Heart left ventricle (tissue), 16 donors: ENCODE measurements around the gene SHLD1. TPM values are rescaled to one million over a fixed set of nuclear protein-coding genes. Genes with fewer than 3 reads are reported as not detected.

ENCODE experiments used
- ATAC-seq, 4 donors: fragments of 200-7000 bp; cut with Tn5 transposase; one replicate each; pipeline ENCODE4 v1.9.1; 2020 to 2022; ENCODE audit warnings: moderate library complexity in 4 of 4, mild to moderate bottlenecking in 3 of 4, moderate number of reproducible peaks in 1 of 4
- DNase-seq, 5 donors: peaks; one replicate each; pipeline ENCODE4 v3.0.0-alpha.2; 2020
- H3K27ac ChIP-seq, 12 donors: fragments of 200-600 bp; sonication (generic) in 4 of 12; one replicate each; pipeline versions ENCODE4 v1.5.0 to v1.8.0; 2016 to 2022; ENCODE audit warnings: mild to moderate bottlenecking in 2 of 12
- H3K27me3 ChIP-seq, 9 donors: fragments of 200-600 bp; sonication (generic) in 2 of 9; one replicate each; pipeline versions ENCODE4 v1.5.1 to v1.8.0; 2016 to 2022; ENCODE audit warnings: mild to moderate bottlenecking in 3 of 9
- H3K36me3 ChIP-seq, 9 donors: fragments of 200-600 bp; sonication (generic) in 2 of 9; one replicate each; pipeline versions ENCODE4 v1.5.0 to v1.8.0; 2018 to 2022; ENCODE audit warnings: mild to moderate bottlenecking in 2 of 9
- H3K4me1 ChIP-seq, 12 donors: fragments of 200-600 bp; sonication (generic) in 4 of 12; one replicate each; pipeline versions ENCODE4 v1.5.0 to v1.8.0; 2016 to 2022; ENCODE audit warnings: mild to moderate bottlenecking in 3 of 12
- H3K4me3 ChIP-seq, 12 donors: fragments of 200-600 bp; sonication (generic) in 4 of 12; one replicate each; pipeline versions ENCODE4 v1.5.0 to v1.8.0; 2017 to 2022; ENCODE audit warnings: mild to moderate bottlenecking in 9 of 12, moderate library complexity in 4 of 12
- H3K9me3 ChIP-seq, 12 donors: fragments of 200-600 bp; sonication (generic) in 4 of 12; one replicate each; pipeline versions ENCODE4 v1.5.0 to v1.8.0; 2016 to 2022; ENCODE audit warnings: mild to moderate bottlenecking in 1 of 12
- CTCF ChIP-seq, 12 donors: fragments of 200-600 bp; sonication (generic) in 4 of 12; IDR thresholded peaks; one replicate each; pipeline versions ENCODE4 v1.5.0 to v1.8.0; 2018 to 2022; ENCODE audit warnings: antibody characterized with exemption in 12 of 12, mild to moderate bottlenecking in 5 of 12
- POLR2A ChIP-seq, 2 donors: fragments of 450-650 bp; IDR thresholded peaks; one replicate each; pipeline ENCODE4 v1.6.1; 2017; ENCODE audit warnings: antibody characterized with exemption in 2 of 2, mild to moderate bottlenecking in 2 of 2, moderate library complexity in 2 of 2
- WGBS, 4 donors: extraction: QIAGEN DNeasy Blood & Tissue Kit in 2 of 4; methylation state at CpG; one replicate each; pipeline versions ENCODE4 v1.1.5 to v1.1.7; 2013 to 2018; 5-methylcytosine and 5-hydroxymethylcytosine counted together
- intact Hi-C, 10 donors: fragments of 100-400 bp; cut with DNase I; formaldehyde crosslinking; loops; one replicate each; pipeline versions ENCODE4 v1.11.1 to v1.14.2; 2022
- polyA plus RNA-seq, 2 donors: library from polyadenylated mRNA; stranded (reverse); fragments of 200-250 nt; gene quantifications; one replicate each; pipeline ENCODE4 v1.2.3, GENCODE V29; 2013
- total RNA-seq, 9 donors: library from RNA; depleted of rRNA in 2 of 9; stranded (reverse); fragments of >200 nt in 2 of 9; fragmentation: NEBNext Ultra II Directional in 3 of 9; extraction: Animal tissue kit (Norgen Biotek cat#: 25700) in 3 of 9; gene quantifications; one replicate each; pipeline versions ENCODE4 v1.1.0 to v1.2.4, GENCODE V29; 2016 to 2023
- donor health status: ischemic (EF 13 %, LVEDD 7.1; RV severe dilation, severe dysfunction).
- donor health status: healthy with polysubstance abuse.
- donor health status: DM: no; HTN: yes; CAD: no.
- donor health status: DM: no; HTN: no; CAD: no.
- donor health status: ischemic (EF 25% LVEDD 6.9; RV normal size, moderate dysfunction).
- donor health status: ischemic (EF 25% LVEDD 5.7; RV mildly dilated, moderate dysfunction).
- donor health status: healthy.
- donor health status: DM: yes; HTN: yes; CAD: no.
- donor health status: ischemic (EF 35%, LVEDD 5.7; RV mildly dilated, moderate dysfunction).
- donor health status: nonischemic (EF 11% LVEDD 7.7; RV severe dilation, severe dysfunction).
- donor health status: DM: yes; HTN: yes; CAD: no.
- donor health status: PGD.
- donor health status: ischemic (EF 29% LVEDD 5.4; RV normal size, mild dysfunction).
- donor health status: nonischemic (EF 23%, LVEDD 6.1; RV moderate dilation, normal function).

SHLD1 gene
- total and polyA plus RNA-seq, 11 donors: 0.94 to 7.1 (median 5.6) TPM

- Histone ChIP-seq H3K9me3 (no peaks in the 10 kb centered on the region), H3K36me3 (no peaks in the 10 kb centered on the region), H3K27me3 (no peaks in the 10 kb centered on the region), H3K27ac (no peak overlapping the region), H3K4me1 (peaks cover 0 to 21% (median 10%) of the 10 kb centered on the region in 12 donors), H3K4me3 (no peak overlapping the region)
- WGBS, 4 donors: 83 to 92% (median 85%) methylated on average over 5 of the region's 5 CpGs
- intact Hi-C loops: no loop called here
- ATAC-seq: no peak
- no peak for TF ChIP-seq CTCF (IDR thresholded peaks at IDR 0.05)
- no peak for TF ChIP-seq POLR2A (IDR thresholded peaks at IDR 0.05)
- DNase-seq: no peak
Observed at GRCh38 chr20:5840411-5841002, 90.3 kb downstream of the SHLD1 start.

DNA sequence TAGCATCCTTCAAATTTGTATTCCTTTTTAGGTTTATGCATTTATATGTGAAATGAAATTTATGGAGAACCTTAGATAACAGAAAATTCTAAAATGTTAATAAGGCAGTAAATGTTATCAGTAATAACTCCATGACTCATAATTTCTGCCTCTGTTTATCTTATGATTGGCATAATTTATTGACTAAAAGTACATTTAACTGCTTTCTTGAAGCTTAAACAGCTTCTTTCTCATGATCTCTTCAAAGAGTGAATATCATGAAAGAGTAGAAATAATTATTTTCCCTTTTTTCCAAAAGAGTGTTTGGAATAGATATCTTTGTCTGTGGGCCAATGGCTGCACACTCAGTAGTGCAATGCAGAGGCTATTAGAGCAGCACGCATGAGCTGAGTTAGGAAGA lies 91.3 kb downstream of the SHLD1 start:
- H3K27ac ChIP-seq: no peak overlapping the region
- H3K27me3 ChIP-seq: no peaks in the 10 kb centered on the region
- WGBS, 4 donors: 72 to 90% (median 79%) methylated on average over 1 of the region's 1 CpG
- H3K9me3 ChIP-seq: no peaks in the 10 kb centered on the region
- peaks cover 0 to 21% (median 5%) of the 10 kb centered on the region in 12 donors for H3K4me1 ChIP-seq
- H3K36me3 ChIP-seq: no peaks in the 10 kb centered on the region
- TF ChIP-seq POLR2A (IDR thresholded peaks at IDR 0.05): no peak
- no peak for TF ChIP-seq CTCF (IDR thresholded peaks at IDR 0.05)
- intact Hi-C loops: no loop called here
- H3K4me3 ChIP-seq: no peak overlapping the region
- ATAC-seq (no peak), DNase-seq (no peak)

DNA sequence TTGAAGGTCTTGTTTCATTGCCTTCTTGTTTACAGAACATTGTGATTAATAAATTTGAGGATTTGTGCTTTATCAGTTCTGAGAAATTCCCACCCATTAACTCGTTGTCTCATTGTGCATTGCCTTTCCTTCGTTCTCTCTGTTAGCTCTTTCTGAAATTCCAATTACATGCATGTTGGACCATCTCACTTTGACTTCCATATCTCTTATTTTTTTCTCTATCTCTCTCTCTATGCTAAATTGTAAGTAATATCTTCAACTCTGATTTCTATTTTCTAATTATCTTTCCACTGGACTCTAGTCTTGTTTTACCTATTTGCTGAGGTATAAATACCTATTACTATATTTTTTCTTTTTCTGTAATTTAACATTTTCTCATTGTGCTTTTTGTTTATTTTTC lies 92.3 kb downstream of the SHLD1 start:
- ATAC-seq: no peak
- Histone ChIP-seq H3K27ac (no peak overlapping the region), H3K4me1 (peaks cover 0 to 20% (median 7%) of the 10 kb centered on the region in 12 donors), H3K27me3 (no peaks in the 10 kb centered on the region), H3K4me3 (no peak overlapping the region), H3K9me3 (no peaks in the 10 kb centered on the region), H3K36me3 (no peaks in the 10 kb centered on the region)
- no peak for TF ChIP-seq POLR2A (IDR thresholded peaks at IDR 0.05)
- TF ChIP-seq CTCF (IDR thresholded peaks at IDR 0.05): no peak
- DNase-seq: no peak
- intact Hi-C loops: no loop called here
- 92 to 94% (median 93%) methylated on average over 2 of the region's 2 CpGs for WGBS, 4 donors

DNA sequence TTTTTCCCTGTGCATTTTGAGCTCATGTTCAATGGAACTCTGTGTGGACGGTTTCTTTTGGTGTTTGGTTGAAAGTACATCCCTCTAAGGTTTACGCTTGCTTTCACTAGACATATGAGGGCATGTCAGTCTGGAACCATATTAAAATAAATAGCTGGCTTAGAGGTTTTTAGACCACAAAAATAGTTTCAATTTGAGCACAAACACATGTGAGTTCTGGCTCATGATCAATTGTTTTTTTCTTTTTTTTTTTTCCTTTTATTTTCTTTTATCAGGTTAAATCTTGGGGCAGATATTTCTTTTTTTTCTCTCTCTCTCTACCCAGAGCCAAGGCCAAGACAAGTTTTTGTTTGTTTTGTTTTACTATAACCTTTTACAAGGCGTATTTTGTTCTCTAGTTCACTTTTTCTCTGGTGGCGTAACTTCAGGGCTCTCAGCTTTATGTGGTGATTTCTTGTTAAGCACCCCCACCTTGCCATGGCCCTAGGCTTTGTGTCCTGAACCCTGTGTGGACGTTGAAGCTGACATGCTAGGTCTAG lies 92.9 kb downstream of the SHLD1 start:
- no peaks in the 10 kb centered on the region for H3K9me3 ChIP-seq
- H3K4me3 ChIP-seq: no peak overlapping the region
- intact Hi-C loops: no loop called here
- no peaks in the 10 kb centered on the region for H3K36me3 ChIP-seq
- H3K27me3 ChIP-seq: no peaks in the 10 kb centered on the region
- peaks cover 0 to 20% (median 7%) of the 10 kb centered on the region in 12 donors for H3K4me1 ChIP-seq
- DNase-seq (no peak), ATAC-seq (no peak)
- TF ChIP-seq CTCF (IDR thresholded peaks at IDR 0.05) (no peak), POLR2A (IDR thresholded peaks at IDR 0.05) (no peak)
- no peak overlapping the region for H3K27ac ChIP-seq
- 80 to 93% (median 89%) methylated on average over 5 of the region's 5 CpGs for WGBS, 4 donors
